Measurements from ENCODE around the gene TNRC6C.

DNA sequence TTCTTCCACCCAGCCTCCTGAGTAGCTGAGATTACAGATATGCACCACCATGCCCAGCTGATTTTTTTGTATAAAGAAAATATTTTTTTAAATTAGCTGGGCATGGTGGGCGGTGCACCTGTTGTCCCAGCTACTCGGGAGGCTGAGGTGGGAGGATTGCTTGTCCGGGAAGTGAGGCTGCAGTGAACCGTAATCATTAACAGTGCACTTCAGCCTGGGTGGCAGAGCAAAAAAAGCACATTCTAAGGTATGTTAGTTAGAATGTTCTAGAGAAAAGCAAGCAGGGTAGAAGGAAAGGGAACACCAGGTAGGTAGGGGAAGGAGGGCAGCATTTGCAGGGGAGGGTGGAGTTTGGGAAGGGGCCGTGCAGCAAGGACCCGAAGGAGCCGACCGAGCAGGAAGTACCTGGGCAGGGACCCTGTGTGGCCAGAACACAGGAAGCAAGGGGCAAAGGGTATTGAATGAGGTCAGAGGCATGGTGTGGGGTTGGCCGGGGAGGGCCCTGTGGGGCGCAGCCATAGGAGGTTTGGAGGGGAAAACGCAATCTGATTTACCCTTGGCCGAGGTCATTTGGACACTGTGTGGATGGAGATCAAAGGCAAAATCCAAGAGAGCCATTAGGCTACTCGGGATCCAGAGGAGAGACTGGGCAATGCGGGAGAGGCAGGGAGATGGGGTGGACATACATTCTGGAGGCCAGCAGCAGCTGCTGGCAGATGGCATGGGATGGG is 189.9 kb downstream of the TNRC6C start:
- TF ChIP-seq ESRRG (CRISPR knock-in tag; IDR thresholded peaks at IDR 0.05) (no peak), GLIS3 (CRISPR knock-in tag; IDR thresholded peaks at IDR 0.05) (no peak), OSR1 (CRISPR knock-in tag; IDR thresholded peaks at IDR 0.05) (no peak), ARNTL (CRISPR knock-in tag; IDR thresholded peaks at IDR 0.05; ENCODE audit: borderline replicate concordance, low read depth) (no peak)

All from SK-N-SH treated with all-trans-retinoic acid at 6 μM for 48 hours (cell line).